GM23248 (cell line): ENCODE results near the gene BRI3BP.

Experiments
- EZH2 ChIP-seq: fragments of 200-600 bp; sonication (generic); IDR thresholded peaks from 2 replicates; pipeline ENCODE4 v1.6.1; 2018; ENCODE audit warnings: antibody characterized with exemption, mild to moderate bottlenecking; ENCODE audit not compliant: insufficient read depth, poor library complexity, severe bottlenecking
- EZH2phosphoT487 ChIP-seq: fragments of 200-600 bp; sonication (generic); IDR thresholded peaks from 2 replicates; pipeline ENCODE4 v1.6.1; 2018; ENCODE audit warnings: antibody characterized with exemption, moderate library complexity, mild to moderate bottlenecking, low read depth; ENCODE audit not compliant: insufficient read depth

DNA sequence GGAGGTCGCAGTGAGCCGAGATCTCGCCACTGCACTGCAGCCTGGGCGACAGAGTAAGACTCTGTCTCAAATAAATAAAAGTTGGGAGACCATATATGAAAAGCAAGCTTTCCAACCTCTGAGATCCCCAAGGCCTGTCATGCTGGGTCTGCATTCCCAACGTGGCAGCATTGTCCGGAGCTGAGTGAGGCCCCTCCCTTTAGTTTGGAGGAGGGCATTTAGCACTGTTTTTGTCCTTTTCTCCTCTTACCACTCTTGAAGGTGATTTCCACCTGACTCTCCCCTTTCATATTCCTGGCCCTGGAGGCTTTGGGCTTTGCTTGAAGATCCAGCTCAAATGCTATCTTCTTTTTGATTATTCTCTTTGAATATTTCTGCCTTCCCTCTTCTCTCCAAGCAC is 74.9 kb downstream of the BRI3BP start:
- TF ChIP-seq EZH2: no peak
- no peak for TF ChIP-seq EZH2phosphoT487
